HEK293 (cell line): ENCODE results near the gene IL17F.

Experiments used
- KLF16 ChIP-seq: fragments of 450-650 bp; formaldehyde crosslinking; IDR thresholded peaks from 2 replicates; pipeline ENCODE4 v1.5.1; 2017; ENCODE audit warnings: missing biosample characterization, missing genetic modification characterization
- PATZ1 ChIP-seq: fragments of 450-650 bp; formaldehyde crosslinking; IDR thresholded peaks from 2 replicates; pipeline ENCODE4 v1.5.1; 2016; ENCODE audit warnings: missing biosample characterization, missing genetic modification characterization
- PRDM4 ChIP-seq: fragments of 450-650 bp; formaldehyde crosslinking; IDR thresholded peaks from 2 replicates; pipeline ENCODE4 v1.5.1; 2017; ENCODE audit warnings: missing biosample characterization, missing genetic modification characterization
- SCRT1 ChIP-seq: fragments of 450-650 bp; formaldehyde crosslinking; IDR thresholded peaks from 2 replicates; pipeline ENCODE4 v1.5.1; 2016; ENCODE audit warnings: missing biosample characterization, missing genetic modification characterization, borderline replicate concordance
- TRIM28 ChIP-seq: IDR thresholded peaks from 2 replicates; pipeline ENCODE4 v1.6.1; 2011; ENCODE audit warnings: low read length, control low read depth, borderline replicate concordance
- YY1 ChIP-seq: fragments of 450-650 bp; formaldehyde crosslinking; IDR thresholded peaks from 2 replicates; pipeline ENCODE4 v1.5.1; 2018; ENCODE audit warnings: missing biosample characterization, missing genetic modification characterization
- ZBTB11 ChIP-seq: fragments of 450-650 bp; formaldehyde crosslinking; conservative IDR thresholded peaks from 2 replicates; pipeline ENCODE4 v1.5.1; 2016; ENCODE audit warnings: low read depth, missing biosample characterization, missing genetic modification characterization
- ZBTB26 ChIP-seq: fragments of 450-650 bp; formaldehyde crosslinking; optimal IDR thresholded peaks from 2 replicates; pipeline ENCODE3; 2016; ENCODE audit warnings: missing biosample characterization, mild to moderate bottlenecking, missing genetic modification characterization
- ZBTB8A ChIP-seq: fragments of 450-650 bp; formaldehyde crosslinking; IDR thresholded peaks from 2 replicates; pipeline ENCODE4 v1.5.1; 2016; ENCODE audit warnings: missing biosample characterization, missing genetic modification characterization
- ZNF311 ChIP-seq: fragments of 450-650 bp; formaldehyde crosslinking; IDR thresholded peaks from 2 replicates; pipeline ENCODE4 v1.5.1; 2017; ENCODE audit warnings: missing biosample characterization, missing genetic modification characterization, borderline replicate concordance
- ZNF341 ChIP-seq: fragments of 450-650 bp; formaldehyde crosslinking; IDR thresholded peaks from 2 replicates; pipeline ENCODE4; 2016; ENCODE audit warnings: low read depth, missing biosample characterization, missing genetic modification characterization
- ZNF366 ChIP-seq: fragments of 450-650 bp; formaldehyde crosslinking; conservative IDR thresholded peaks from 2 replicates; pipeline ENCODE4 v1.5.1; 2016; ENCODE audit warnings: missing biosample characterization, missing genetic modification characterization
- ZNF37A ChIP-seq: fragments of 450-650 bp; IDR thresholded peaks from 2 replicates; pipeline ENCODE4 v1.5.1; 2018; ENCODE audit warnings: missing biosample characterization, missing genetic modification characterization
- ZNF394 ChIP-seq: fragments of 450-650 bp; formaldehyde crosslinking; IDR thresholded peaks from 2 replicates; pipeline ENCODE4 v1.5.1; 2016; ENCODE audit warnings: missing biosample characterization, missing genetic modification characterization, mild to moderate bottlenecking, moderate library complexity, borderline replicate concordance
- ZNF426 ChIP-seq: fragments of 450-650 bp; formaldehyde crosslinking; IDR thresholded peaks from 2 replicates; pipeline ENCODE4 v1.5.1; 2017; ENCODE audit warnings: missing biosample characterization, missing genetic modification characterization, mild to moderate bottlenecking, inconsistent platforms, moderate library complexity
- ZNF473 ChIP-seq: fragments of 450-650 bp; formaldehyde crosslinking; IDR thresholded peaks from 2 replicates; pipeline ENCODE4 v1.5.1; 2017; ENCODE audit warnings: missing biosample characterization, missing genetic modification characterization
- ZNF558 ChIP-seq: fragments of 450-650 bp; formaldehyde crosslinking; IDR thresholded peaks from 2 replicates; pipeline ENCODE4 v1.5.1; 2016; ENCODE audit warnings: missing biosample characterization, missing genetic modification characterization
- ZNF561 ChIP-seq: fragments of 450-650 bp; IDR thresholded peaks from 2 replicates; pipeline ENCODE4 v1.5.1; 2018; ENCODE audit warnings: missing biosample characterization, missing genetic modification characterization, borderline replicate concordance
- ZNF585B ChIP-seq: fragments of 450-650 bp; formaldehyde crosslinking; IDR thresholded peaks from 2 replicates; pipeline ENCODE4 v1.5.1; 2016; ENCODE audit warnings: missing biosample characterization, missing genetic modification characterization
- ZNF610 ChIP-seq: fragments of 450-650 bp; formaldehyde crosslinking; IDR thresholded peaks from 2 replicates; pipeline ENCODE4 v1.5.1; 2016; ENCODE audit warnings: missing biosample characterization, missing genetic modification characterization, borderline replicate concordance
- ZNF624 ChIP-seq: fragments of 450-650 bp; formaldehyde crosslinking; IDR thresholded peaks from 2 replicates; pipeline ENCODE4 v1.5.1; 2017; ENCODE audit warnings: missing biosample characterization, missing genetic modification characterization
- ZNF658 ChIP-seq: fragments of 450-650 bp; formaldehyde crosslinking; IDR thresholded peaks from 2 replicates; pipeline ENCODE4; 2016; ENCODE audit warnings: missing biosample characterization, missing genetic modification characterization
- ZNF660 ChIP-seq: fragments of 450-650 bp; IDR thresholded peaks from 2 replicates; pipeline ENCODE4 v1.5.1; 2018; ENCODE audit warnings: missing biosample characterization, mild to moderate bottlenecking, missing genetic modification characterization
- ZNF692 ChIP-seq: fragments of 450-650 bp; formaldehyde crosslinking; IDR thresholded peaks from 2 replicates; pipeline ENCODE4 v1.5.1; 2016; ENCODE audit warnings: missing biosample characterization, missing genetic modification characterization
- ZNF785 ChIP-seq: fragments of 450-650 bp; formaldehyde crosslinking; IDR thresholded peaks from 2 replicates; pipeline ENCODE4 v1.5.1; 2016; ENCODE audit warnings: missing biosample characterization, missing genetic modification characterization
- ZSCAN23 ChIP-seq: fragments of 450-650 bp; formaldehyde crosslinking; IDR thresholded peaks from 2 replicates; pipeline ENCODE4 v1.5.1; 2016; ENCODE audit warnings: missing biosample characterization, missing genetic modification characterization
- ZSCAN30 ChIP-seq: fragments of 450-650 bp; IDR thresholded peaks from 2 replicates; pipeline ENCODE4 v1.5.1; 2018; ENCODE audit warnings: missing biosample characterization, mild to moderate bottlenecking, missing genetic modification characterization, moderate library complexity
- ZSCAN4 ChIP-seq: fragments of 450-650 bp; formaldehyde crosslinking; IDR thresholded peaks from 2 replicates; pipeline ENCODE4 v1.5.1; 2017; ENCODE audit warnings: missing biosample characterization, missing genetic modification characterization

IL17F gene

GRCh38 chr6:52284460-52285176 lies 40.3 kb upstream of the IL17F start, which contains the start of gene MCM3 (continued):
- TF ChIP-seq PRDM4 (no peak), ZNF311 (tag by site-specific recombination) (no peak), ZBTB8A (tag by site-specific recombination) (0 out of 2 replicates have a peak, but pooled peaks have one; percentile 15), ZNF473 (no peak), ZNF558 (tag by site-specific recombination) (no peak), ZNF341 (tag by site-specific recombination) (peak; percentile 100), ZBTB11 (peak; percentile 65), TRIM28 (peak; percentile 61; the same call in 1 of the 2 replicates), ZBTB26 (tag by site-specific recombination) (peak; percentile 59), ZNF785 (tag by site-specific recombination) (0 out of 2 replicates have a peak, but pooled peaks have one; percentile 37), ZSCAN23 (tag by site-specific recombination) (no peak), KLF16 (0 out of 2 replicates have a peak, but pooled peaks have one; percentile 37), ZSCAN30 (tag by site-specific recombination) (peak; percentile 67; the same call in 1 of the 2 replicates), ZNF692 (tag by site-specific recombination) (peak; percentile 12; the same call in 1 of the 2 replicates), ZNF366 (peak; percentile 84), YY1 (0 out of 2 replicates have a peak, but pooled peaks have one; percentile 39), ZNF394 (peak; percentile 85; the same call in 1 of the 2 replicates), ZNF624 (tag by site-specific recombination) (no peak), PATZ1 (tag by site-specific recombination) (peak; percentile 32; the same call in 1 of the 2 replicates), ZNF585B (tag by site-specific recombination) (no peak), ZNF426 (tag by site-specific recombination) (no peak), ZSCAN4 (tag by site-specific recombination) (no peak), ZNF660 (tag by site-specific recombination) (peak; percentile 23; the same call in 1 of the 2 replicates), SCRT1 (tag by site-specific recombination) (no peak), ZNF610 (tag by site-specific recombination) (no peak), ZNF37A (no peak), ZNF658 (tag by site-specific recombination) (no peak), ZNF561 (tag by site-specific recombination) (peak; percentile 91; the same call in 1 of the 2 replicates)
